ENCODE results near the gene GNGT2.
A peak's percentile ranks its signal among the peaks of the same experiment; 100 is the strongest.

The GNGT2 gene

GRCh38 chr17:49229076-49229804 is 18.9 kb upstream of the GNGT2 start:
- DNase-seq (ENCODE audit: low spot score) = no peak

- peak; percentile 86 for DNase-seq (ENCODE audit: low spot score)
Measured at GRCh38 chr17:49227436-49228261, 17.3 kb upstream of the GNGT2 start.

GRCh38 chr17:49226771-49227435 is 16.5 kb upstream of the GNGT2 start:
- no peak for DNase-seq (ENCODE audit: low spot score)

GRCh38 chr17:49225554-49226236 is 15.3 kb upstream of the GNGT2 start:
- no peak for DNase-seq (ENCODE audit: low spot score)

GRCh38 chr17:49224997-49225337 is 14.6 kb upstream of the GNGT2 start:
- no peak for DNase-seq (ENCODE audit: low spot score)

GRCh38 chr17:49224198-49224996 is 14.0 kb upstream of the GNGT2 start:
- no peak for DNase-seq (ENCODE audit: low spot score)

GRCh38 chr17:49223517-49224197 is 13.3 kb upstream of the GNGT2 start:
- DNase-seq (ENCODE audit: low spot score) = peak; percentile 82

- no peak for DNase-seq (ENCODE audit: low spot score)
Measured at GRCh38 chr17:49223168-49223516, 12.8 kb upstream of the GNGT2 start.

GRCh38 chr17:49219987-49220386 is 9.6 kb upstream of the GNGT2 start:
- no peak for DNase-seq (ENCODE audit: low spot score)

- no peak for DNase-seq (ENCODE audit: low spot score)
Measured at GRCh38 chr17:49218941-49219913, 8.9 kb upstream of the GNGT2 start.

GRCh38 chr17:49217651-49218413 is 7.5 kb upstream of the GNGT2 start:
- DNase-seq (ENCODE audit: low spot score) = no peak

GRCh38 chr17:49216953-49217650 is 6.7 kb upstream of the GNGT2 start:
- no peak for DNase-seq (ENCODE audit: low spot score)

GRCh38 chr17:49216482-49216881 is 6.1 kb upstream of the GNGT2 start:
- DNase-seq (ENCODE audit: low spot score) = no peak

GRCh38 chr17:49214676-49215360 is 4.4 kb upstream of the GNGT2 start:
- peak; percentile 22 for DNase-seq (ENCODE audit: low spot score)

- no peak for DNase-seq (ENCODE audit: low spot score)
Measured at GRCh38 chr17:49213847-49214246, 3.5 kb upstream of the GNGT2 start.

- DNase-seq (ENCODE audit: low spot score) = no peak
Measured at GRCh38 chr17:49213399-49213798, 3.0 kb upstream of the GNGT2 start.

GRCh38 chr17:49209061-49209571 is 1.3 kb downstream of the GNGT2 start:
- no peak for DNase-seq (ENCODE audit: low spot score)

- no peak for DNase-seq (ENCODE audit: low spot score)
Measured at GRCh38 chr17:49204516-49204915, 5.9 kb downstream of the GNGT2 start.
